ENCODE data around the gene DCHS2. TPM values are rescaled to one million over a fixed set of nuclear protein-coding genes. Genes with fewer than 3 reads are reported as not detected.

Gene DCHS2
- total and polyA plus RNA-seq, 10 of the 15 experiments (the other 5 are each of a cell fraction or from before 2014, with no cell fraction given), result 0.01 to 0.31 (median 0.06) TPM; not detected in 3

GRCh38 chr4:154511548-154511947, 19.9 kb upstream of the DCHS2 start (continued):
- no peak for TF ChIP-seq SMAD5 (IDR thresholded peaks at IDR 0.05; ENCODE audit: low read depth)
- TF ChIP-seq, protein P1, sequence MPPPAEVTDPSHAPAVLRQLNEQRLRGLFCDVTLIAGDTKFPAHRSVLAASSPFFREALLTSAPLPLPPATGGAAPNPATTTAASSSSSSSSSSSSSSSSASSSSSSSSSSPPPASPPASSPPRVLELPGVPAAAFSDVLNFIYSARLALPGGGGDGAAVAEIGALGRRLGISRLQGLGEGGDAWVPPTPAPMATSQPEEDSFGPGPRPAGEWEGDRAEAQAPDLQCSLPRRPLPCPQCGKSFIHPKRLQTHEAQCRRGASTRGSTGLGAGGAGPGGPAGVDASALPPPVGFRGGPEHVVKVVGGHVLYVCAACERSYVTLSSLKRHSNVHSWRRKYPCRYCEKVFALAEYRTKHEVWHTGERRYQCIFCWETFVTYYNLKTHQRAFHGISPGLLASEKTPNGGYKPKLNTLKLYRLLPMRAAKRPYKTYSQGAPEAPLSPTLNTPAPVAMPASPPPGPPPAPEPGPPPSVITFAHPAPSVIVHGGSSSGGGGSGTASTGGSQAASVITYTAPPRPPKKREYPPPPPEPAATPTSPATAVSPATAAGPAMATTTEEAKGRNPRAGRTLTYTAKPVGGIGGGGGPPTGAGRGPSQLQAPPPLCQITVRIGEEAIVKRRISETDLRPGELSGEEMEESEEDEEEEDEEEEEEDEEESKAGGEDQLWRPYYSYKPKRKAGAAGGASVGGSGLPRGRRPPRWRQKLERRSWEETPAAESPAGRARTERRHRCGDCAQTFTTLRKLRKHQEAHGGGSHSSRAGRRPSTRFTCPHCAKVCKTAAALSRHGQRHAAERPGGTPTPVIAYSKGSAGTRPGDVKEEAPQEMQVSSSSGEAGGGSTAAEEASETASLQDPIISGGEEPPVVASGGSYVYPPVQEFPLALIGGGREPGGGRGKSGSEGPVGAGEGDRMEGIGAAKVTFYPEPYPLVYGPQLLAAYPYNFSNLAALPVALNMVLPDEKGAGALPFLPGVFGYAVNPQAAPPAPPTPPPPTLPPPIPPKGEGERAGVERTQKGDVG (CRISPR knock-in tag; IDR thresholded peaks at IDR 0.05), result no peak
- TF ChIP-seq WRNIP1 (IDR thresholded peaks at IDR 0.05; ENCODE audit: borderline replicate concordance, low read depth, low read length), result no peak
- TF ChIP-seq TCF7 (IDR thresholded peaks at IDR 0.05; ENCODE audit: borderline replicate concordance), result no peak
- TF ChIP-seq MTA3 (IDR thresholded peaks at IDR 0.05; ENCODE audit: borderline replicate concordance, low read length), result no peak
- TF ChIP-seq MEF2B (IDR thresholded peaks at IDR 0.05; ENCODE audit: partially characterized antibody, poor library complexity, severe bottlenecking), result no peak

DNA sequence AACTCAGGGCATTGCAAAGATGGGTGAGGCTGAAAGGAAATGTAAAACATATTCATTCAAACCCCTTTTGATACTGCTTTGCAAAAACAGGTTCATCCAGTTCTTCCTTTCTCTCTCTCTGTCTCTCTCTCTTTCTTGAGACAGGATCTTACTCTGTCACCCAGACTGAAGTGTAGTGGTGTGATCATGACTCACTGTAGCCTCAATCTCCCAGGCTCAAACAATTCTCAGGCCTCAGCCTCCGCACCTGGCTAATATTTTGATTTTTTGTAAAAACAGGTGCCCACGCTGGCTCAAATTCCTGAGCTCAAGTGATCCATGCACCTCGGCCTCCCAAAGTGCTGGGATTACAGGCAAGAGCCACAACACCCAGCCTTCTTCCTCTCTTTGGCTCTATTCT, 15.6 kb upstream of the DCHS2 start:
- DNase-seq (ENCODE audit: low read depth, low spot score), result no peak
- in situ Hi-C loops (cut with MboI), result loop anchor here (10.0 kb wide), 1 partner anchor 182 kb away; no protein-coding TSS in a partner anchor
- H3K79me2 ChIP-seq (ENCODE audit: control insufficient read depth, insufficient read depth, low read length), result no peaks in the 10 kb centered on the region
- no peak overlapping the region for H3K4me3 ChIP-seq
- no peak for FAIRE-seq
- no peaks in the 10 kb centered on the region for H3K36me3 ChIP-seq (ENCODE audit: control insufficient read depth in 2 of 2, insufficient read depth in 2 of 2, low read length in 1 of 2)
- CTCF ChIA-PET, result interaction anchor here (0.8 to 2.5 kb wide), 19 partner anchors 9 to 1161 kb away, joined by 3 to 36 read pairs (median 5); no protein-coding TSS in a partner anchor
- no peak overlapping the region for H3K9ac ChIP-seq (ENCODE audit: control insufficient read depth, insufficient read depth, low read length)
- H4K20me1 ChIP-seq (ENCODE audit: control insufficient read depth, insufficient read depth), result no peaks in the 10 kb centered on the region
- no peaks in the 10 kb centered on the region for H3K4me1 ChIP-seq (ENCODE audit: control insufficient read depth, insufficient read depth, low read length)
- SMC1A ChIA-PET (ENCODE audit: uncharacterized antibody, unreplicated experiment), result interaction anchor here (0.6 to 1.9 kb wide), 18 partner anchors 10 to 1161 kb away, joined by 3 to 14 read pairs (median 4); partner anchors contain the start of gene PLRG1
- H3K27ac ChIP-seq (ENCODE audit: control insufficient read depth, insufficient read depth), result no peak overlapping the region
- WGBS (ENCODE audit: insufficient coverage, insufficient replicate concordance, low lambda C conversion rate, missing lambda C conversion rate), result 25% methylated on average over 3 of the region's 3 CpGs
- BruUV-seq (replicated peaks), result no TSS peak
- TF ChIP-seq ASH2L (IDR thresholded peaks at IDR 0.05; ENCODE audit: borderline replicate concordance, low read depth), result no peak
- no peak for TF ChIP-seq RAD21 (IDR thresholded peaks at IDR 0.05; ENCODE audit: insufficient read depth, low read depth, low read length)
- no peak for TF ChIP-seq MAX (IDR thresholded peaks at IDR 0.05; ENCODE audit: low read depth, low read length)
- POLR2A ChIA-PET, result no interaction called here
- intact Hi-C loops (cut with micrococcal nuclease; ENCODE audit: unreplicated experiment), result loop anchor here (2.0 kb wide), 1 partner anchor 178 kb away; no protein-coding TSS in a partner anchor
- RAD21 ChIA-PET (ENCODE audit: unreplicated experiment), result interaction anchor here (0.7 to 1.9 kb wide), 8 partner anchors 9 to 721 kb away, joined by 3 to 14 read pairs (median 4); no protein-coding TSS in a partner anchor
- H2AFZ ChIP-seq (ENCODE audit: control insufficient read depth, low read depth, low read length), result no peak overlapping the region
- ATAC-seq, result no peak
- no peaks in the 10 kb centered on the region for H3K9me3 ChIP-seq (replicated peaks; ENCODE audit: control insufficient read depth, insufficient read depth, low read length)
- H3K27me3 ChIP-seq (replicated peaks in 1 of 2; ENCODE audit: control insufficient read depth in 2 of 2, insufficient read depth in 2 of 2, low read length in 1 of 2), result peaks cover 0 to 5% of the 10 kb centered on the region in 2 experiments; a peak in 1 of 4 replicates
- H3K4me2 ChIP-seq (ENCODE audit: control insufficient read depth, insufficient read depth), result no peak overlapping the region

Data from GM12878 (cell line).